ENCODE data around the gene AXDND1. TPM values are rescaled to one million over a fixed set of nuclear protein-coding genes. Genes with fewer than 3 reads are reported as not detected.

AXDND1 gene
- total and polyA plus RNA-seq, 2 of the 8 experiments (the other 6 are each of a cell fraction or from before 2014, with no cell fraction given) = 0.61 TPM; not detected in 1

GRCh38 chr1:179341943-179342547 is 23.7 kb upstream of the AXDND1 start:
- Histone ChIP-seq H4K20me1 (replicated peaks in 1 of 2; ENCODE audit: control insufficient read depth in 1 of 2, insufficient read depth in 2 of 2, low read length in 2 of 2) (no peaks in the 10 kb centered on the region), H2BK20ac (ENCODE audit: low read length) (no peak overlapping the region), H3K18ac (ENCODE audit: extremely low read depth, low read length) (no peak overlapping the region), H3K23ac (ENCODE audit: insufficient read length) (no peak overlapping the region), H3K27me3 (replicated peaks in 1 of 4; ENCODE audit: control insufficient read depth in 3 of 4, extremely low read depth in 1 of 4, insufficient read depth in 3 of 4, low read length in 3 of 4) (peaks cover 0 to 1% (median 0%) of the 10 kb centered on the region in 4 experiments; a peak in 1 of 7 replicates), H3K4me3 (ENCODE audit: extremely low read depth in 1 of 4, insufficient read depth in 2 of 4, low read depth in 3 of 4, low read length in 4 of 4) (no peak overlapping the region), H2BK15ac (ENCODE audit: low read length) (no peak overlapping the region), H2BK120ac (replicated peaks; ENCODE audit: low read depth, low read length) (no peak overlapping the region), H4K8ac (ENCODE audit: extremely low read depth, insufficient read depth, low read length) (no peak overlapping the region), H4K91ac (replicated peaks; ENCODE audit: insufficient read length, low read length) (no peak overlapping the region), H3K36me3 (ENCODE audit: control insufficient read depth in 2 of 4, insufficient read depth in 4 of 4, low read length in 3 of 4) (no peaks in the 10 kb centered on the region), H2AK5ac (ENCODE audit: low read depth, low read length) (no peak overlapping the region), H3K23me2 (ENCODE audit: low read depth, low read length) (no peaks in the 10 kb centered on the region), H3K79me2 (ENCODE audit: control insufficient read depth in 1 of 2, insufficient read depth in 2 of 2, low read length in 2 of 2) (no peaks in the 10 kb centered on the region), H3K4ac (replicated peaks; ENCODE audit: insufficient read length, low read depth, low read length) (no peak overlapping the region), H3K27ac (ENCODE audit: low read depth, low read length) (no peak overlapping the region), H3K4me2 (ENCODE audit: insufficient read depth in 1 of 2, low read depth in 2 of 2, low read length in 2 of 2) (no peak overlapping the region), H3K56ac (replicated peaks; ENCODE audit: insufficient read length, low read depth, low read length) (no peak overlapping the region), H3K14ac (ENCODE audit: insufficient read length) (no peak overlapping the region), H3K9ac (replicated peaks in 1 of 4; ENCODE audit: extremely low read depth in 1 of 4, low read depth in 3 of 4, low read length in 3 of 4) (no peak overlapping the region), H2AFZ (ENCODE audit: low read length) (no peak overlapping the region), H2BK5ac (ENCODE audit: low read depth, low read length) (no peak overlapping the region), H3K79me1 (ENCODE audit: low read depth, low read length) (no peaks in the 10 kb centered on the region), H2BK12ac (ENCODE audit: low read depth, low read length) (no peak overlapping the region), H3K9me3 (ENCODE audit: insufficient read depth in 2 of 2, low read depth in 1 of 2, low read length in 1 of 2) (no peaks in the 10 kb centered on the region), H3K4me1 (replicated peaks in 1 of 4; ENCODE audit: control insufficient read depth in 3 of 4, insufficient read depth in 4 of 4, low read length in 3 of 4) (no peaks in the 10 kb centered on the region), H4K5ac (ENCODE audit: insufficient read length, low read depth, low read length) (no peak overlapping the region)
- no peak for TF ChIP-seq GTF2F1 (IDR thresholded peaks at IDR 0.05; ENCODE audit: borderline replicate concordance, low read depth, low read length)
- TF ChIP-seq SP2 (IDR thresholded peaks at IDR 0.05; ENCODE audit: low read length) = no peak
- no peak for TF ChIP-seq SP4 (IDR thresholded peaks at IDR 0.05; ENCODE audit: low read length)
- TF ChIP-seq KDM1A (IDR thresholded peaks at IDR 0.05; ENCODE audit: borderline replicate concordance, low read length) = no peak
- no peak for TF ChIP-seq ASH2L (IDR thresholded peaks at IDR 0.05; ENCODE audit: low read length)
- no peak for TF ChIP-seq JUN (IDR thresholded peaks at IDR 0.05; ENCODE audit: low read depth, low read length)
- TF ChIP-seq SP1 (IDR thresholded peaks at IDR 0.05; ENCODE audit: low read depth, low read length) = no peak
- ChIA-PET POLR2A (ENCODE audit: partially characterized antibody) (no interaction called here), CTCF (ENCODE audit: partially characterized antibody) (no interaction called here)
- 91% methylated on average over 4 of the region's 4 CpGs; no CpG with 5 or more reads in 1 of the 2 experiments for WGBS, 2 experiments (ENCODE audit: extremely low coverage in 1 of 2, insufficient coverage in 1 of 2, insufficient read length in 1 of 2, insufficient replicate concordance in 2 of 2, low coverage in 1 of 2, low lambda C conversion rate in 2 of 2, missing lambda C conversion rate in 1 of 2)
- DNase-seq (ENCODE audit: low read depth in 1 of 2, low spot score in 2 of 2) = no peak
- no peak for FAIRE-seq
